CD4-positive, alpha-beta T cell treated with Interleukin-15 for 1 hour (primary cell): Measurements from ENCODE around the gene TJP1.
"Not testable (repeated sequence)": the region's sequence is repeated elsewhere in the genome, so short reads cannot be mapped to it uniquely, and the experiment has no call there.

Source experiments
- DNase-seq: peaks from one replicate; pipeline ENCODE4 v3.0.0-alpha.2; 2020

TJP1 gene

DNA sequence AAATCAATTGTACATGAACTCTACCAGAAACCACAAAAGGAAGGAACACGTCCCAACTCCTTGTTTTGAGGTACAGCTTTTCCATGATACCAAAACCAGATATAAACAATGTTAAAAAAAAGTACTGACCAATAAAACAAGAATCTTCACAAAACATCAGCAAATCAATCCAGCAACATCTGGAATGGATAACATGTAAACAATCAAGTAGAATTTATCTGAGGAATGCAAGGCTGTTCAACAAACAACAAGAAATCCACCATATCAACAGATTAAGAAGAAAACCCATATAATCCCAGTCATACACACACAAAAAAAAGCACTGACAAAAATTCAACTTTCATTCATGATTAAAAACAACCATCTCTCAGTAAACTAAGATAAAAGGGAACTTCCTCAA lies 26.7 kb downstream of the TJP1 start:
- DNase-seq = no peak

DNA sequence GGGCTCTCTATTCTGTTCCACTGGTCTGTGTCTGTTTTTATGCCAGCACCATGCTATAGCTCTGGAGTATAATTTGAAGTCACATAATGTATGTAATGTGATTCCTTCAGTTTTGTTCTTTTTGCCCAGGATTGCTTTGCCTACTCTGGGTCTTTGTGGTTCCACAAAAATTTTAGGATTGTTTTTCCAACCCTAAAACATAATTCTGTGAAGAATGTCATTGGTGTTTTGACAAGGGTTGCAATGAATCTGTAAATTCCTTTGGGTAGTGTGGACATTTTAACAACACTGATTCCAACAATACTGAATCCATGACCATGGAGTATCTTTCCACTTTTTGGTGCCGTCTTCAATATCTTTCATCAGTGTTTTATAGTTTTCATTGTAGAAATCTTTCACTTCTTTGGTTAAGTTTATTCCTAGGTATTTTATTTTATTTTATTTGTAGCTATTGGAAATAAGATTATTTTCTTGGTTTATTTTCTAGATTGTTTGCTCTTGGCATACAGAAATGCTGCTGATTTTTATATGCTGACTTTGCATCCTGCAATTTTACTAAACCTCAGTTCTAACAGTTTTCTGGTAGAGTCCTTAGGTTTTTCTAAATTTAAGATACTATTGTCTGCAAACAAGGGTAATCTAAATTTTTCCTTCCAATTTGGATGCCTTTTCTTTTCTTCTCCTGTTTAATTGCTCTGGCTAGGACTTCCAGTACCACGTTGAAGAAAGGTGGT lies 29.7 kb downstream of the TJP1 start:
- DNase-seq = no peak

DNA sequence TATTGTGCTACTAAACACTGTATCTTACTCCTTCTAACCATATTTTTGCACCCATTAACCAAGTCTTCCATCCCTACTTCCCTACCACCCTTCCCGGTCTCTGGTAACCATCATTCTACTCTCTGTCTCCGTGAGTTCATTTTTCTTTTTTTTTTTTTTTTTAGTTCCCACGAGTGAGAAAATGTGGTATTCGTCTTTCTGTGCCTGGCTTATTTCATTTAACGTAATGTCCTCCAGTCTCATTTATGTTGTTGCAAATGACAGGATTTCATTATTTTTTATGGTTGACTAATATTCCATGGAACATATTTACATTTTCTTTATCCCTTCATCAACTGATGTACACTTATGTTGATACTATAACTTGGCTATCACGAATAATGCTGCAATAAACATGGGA lies 31.7 kb downstream of the TJP1 start:
- DNase-seq = no peak

GRCh38 chr15:29789871-29790270 lies 32.4 kb downstream of the TJP1 start:
- DNase-seq = no peak

DNA sequence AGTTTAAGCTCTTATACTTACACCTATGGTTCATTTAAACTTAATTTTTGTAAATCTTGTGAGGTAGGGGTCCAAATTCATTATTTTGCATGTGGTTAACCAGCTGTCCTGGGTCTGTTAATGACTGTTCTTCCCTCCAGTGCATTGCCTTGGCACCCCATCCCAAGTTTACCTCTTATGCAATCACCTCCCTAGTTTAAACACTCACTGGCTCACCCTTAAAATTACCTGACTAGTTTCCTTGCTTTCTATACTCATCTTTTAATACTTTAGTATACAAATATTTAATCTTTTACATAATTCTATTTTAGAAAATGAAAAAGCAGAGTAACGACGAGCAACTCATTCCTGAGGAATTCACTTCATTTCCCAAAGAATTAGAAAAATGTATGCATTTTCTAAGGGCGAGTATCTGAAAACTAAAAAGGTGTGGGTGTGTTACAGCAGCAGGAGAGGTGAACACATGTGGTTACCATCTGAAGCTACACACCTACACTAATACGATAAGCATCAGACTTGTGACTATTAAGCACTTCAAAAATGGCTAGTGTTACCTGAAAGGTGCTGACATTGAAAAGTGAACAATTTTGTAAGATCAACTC lies 33.7 kb downstream of the TJP1 start:
- no peak for DNase-seq

- DNase-seq = no peak
Measured at GRCh38 chr15:29787767-29788166, 34.5 kb downstream of the TJP1 start.

- no peak for DNase-seq
Measured at GRCh38 chr15:29785642-29786041, 36.6 kb downstream of the TJP1 start.

GRCh38 chr15:29785136-29785535 lies 37.1 kb downstream of the TJP1 start:
- no peak for DNase-seq

DNA sequence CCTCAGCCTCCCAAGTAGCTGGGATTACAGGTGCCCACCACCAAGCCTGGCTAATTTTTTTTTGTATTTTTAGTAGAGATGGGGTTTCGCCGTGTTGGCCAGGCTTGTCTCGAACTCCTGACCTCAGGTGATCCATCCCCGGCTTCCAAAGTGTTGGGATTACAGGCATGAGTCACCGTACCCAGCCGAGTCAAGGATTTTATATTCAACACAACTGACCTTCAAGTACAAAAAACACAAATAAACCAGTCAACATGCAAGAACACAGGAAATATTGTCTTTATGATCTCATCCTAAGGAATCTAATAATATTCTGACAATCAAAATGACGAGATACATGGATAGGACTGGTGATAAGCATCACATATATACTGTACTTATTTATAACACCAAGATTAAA lies 37.9 kb downstream of the TJP1 start:
- DNase-seq = no peak

- DNase-seq = not testable (repeated sequence)
Measured at GRCh38 chr15:29782816-29783215, 39.5 kb downstream of the TJP1 start.

DNA sequence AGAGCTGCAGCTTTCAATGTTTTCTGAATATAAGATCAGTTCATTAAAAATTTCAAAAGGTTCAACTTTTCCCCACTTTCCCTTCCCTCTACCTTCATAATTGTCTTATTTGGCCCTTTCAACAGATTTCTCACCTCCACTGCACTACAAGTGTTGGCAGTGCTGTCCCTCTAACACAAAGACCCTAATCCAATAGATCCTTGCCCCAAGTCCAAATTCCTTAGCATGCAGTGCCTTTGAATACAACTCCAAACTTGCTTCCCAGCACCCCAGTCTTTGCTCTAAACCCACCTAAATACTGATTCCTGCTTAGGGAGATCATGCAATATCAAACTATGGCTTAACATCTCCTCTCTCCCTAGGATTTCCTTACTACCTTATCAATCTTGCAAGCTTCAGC lies 43.9 kb downstream of the TJP1 start:
- DNase-seq = no peak

DNA sequence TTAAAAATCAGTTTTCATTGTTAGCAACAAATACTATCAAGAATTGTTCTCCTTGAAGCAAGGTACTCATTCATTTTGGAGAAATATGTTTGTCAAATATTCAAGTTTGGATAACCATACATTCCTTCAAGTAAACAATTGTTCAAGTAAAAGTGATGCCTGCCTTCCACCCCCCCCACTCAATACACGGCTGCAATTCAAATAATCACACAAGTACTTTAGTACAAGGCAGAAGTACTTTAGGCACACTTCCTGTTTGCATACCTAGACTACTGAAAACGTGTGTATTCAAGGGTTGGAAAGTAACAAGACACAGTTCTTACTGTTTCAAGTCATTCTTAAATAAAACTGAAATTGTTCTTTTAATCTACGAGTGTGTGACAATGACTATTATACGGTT lies 45.4 kb downstream of the TJP1 start:
- DNase-seq = no peak

DNA sequence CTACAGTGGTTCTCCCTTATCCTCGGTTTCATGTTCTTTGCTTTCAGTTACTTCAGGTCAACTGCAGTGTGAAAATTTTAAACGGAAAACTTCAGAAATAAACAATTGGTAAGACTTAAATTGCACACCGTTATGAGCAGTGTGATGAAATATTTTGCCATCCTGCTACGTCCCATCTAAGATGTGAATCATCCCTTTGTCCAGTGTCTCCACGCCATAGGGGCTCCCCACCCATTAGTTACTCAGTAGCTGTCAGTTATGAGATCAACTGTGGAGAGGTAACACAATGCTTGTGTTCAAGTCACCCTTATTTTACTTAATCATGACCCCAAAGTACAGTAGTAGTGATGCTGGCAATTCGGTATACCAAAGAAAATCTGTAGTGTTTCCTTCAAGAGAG lies 47.4 kb downstream of the TJP1 start:
- DNase-seq = no peak

DNA sequence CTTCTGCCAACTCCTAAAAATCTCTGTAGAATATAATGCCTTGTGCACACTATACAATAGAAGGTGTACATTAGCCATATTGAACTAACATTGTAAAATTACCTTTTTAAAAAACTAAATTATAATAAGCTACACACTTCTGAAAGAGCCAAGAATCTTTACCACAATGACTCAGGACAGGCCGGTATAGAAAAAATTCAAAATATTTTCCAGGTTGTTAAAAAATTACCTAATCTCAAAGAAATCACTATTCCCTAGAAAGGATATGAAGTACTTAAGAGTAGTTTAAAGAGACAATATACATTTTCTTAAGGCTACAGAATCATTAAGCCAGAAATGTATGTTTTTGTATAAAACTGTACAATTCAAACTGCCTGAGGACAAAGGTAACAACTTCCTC lies 48.5 kb downstream of the TJP1 start:
- no peak for DNase-seq

GRCh38 chr15:29773000-29773399 lies 49.3 kb downstream of the TJP1 start:
- DNase-seq = no peak

- no peak for DNase-seq
Measured at GRCh38 chr15:29770796-29771195, 51.5 kb downstream of the TJP1 start.

DNA sequence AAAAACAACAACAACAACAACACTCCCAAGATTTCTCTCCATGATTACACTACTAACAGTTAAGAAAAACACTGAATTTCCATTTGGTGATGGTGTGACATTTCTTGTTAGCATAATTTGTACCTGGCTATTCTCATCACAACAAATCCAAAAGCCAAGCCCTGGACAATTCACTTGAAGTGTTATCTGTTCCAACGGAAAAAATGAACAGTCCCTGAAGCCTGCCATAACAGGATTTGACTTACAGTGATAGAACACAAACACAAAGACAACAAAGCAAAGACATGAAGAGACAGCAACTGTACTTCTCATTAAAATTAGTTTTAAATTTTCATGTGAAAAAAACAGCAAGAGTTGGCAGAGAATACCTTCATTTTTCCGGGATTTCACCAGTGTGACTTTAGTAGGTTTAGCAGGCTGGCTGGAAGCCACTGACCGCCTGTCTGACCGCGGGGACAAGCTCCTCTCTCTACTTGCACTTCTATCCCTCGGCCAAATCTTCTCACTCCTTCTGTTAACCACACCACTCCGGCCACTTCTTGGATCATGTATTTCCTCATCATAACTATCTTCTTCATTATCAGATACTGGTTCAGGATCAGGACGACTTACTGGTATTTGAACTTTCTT lies 56.3 kb downstream of the TJP1 start:
- no peak for DNase-seq

- no peak for DNase-seq
Measured at GRCh38 chr15:29765234-29765841, 56.9 kb downstream of the TJP1 start.

- DNase-seq = no peak
Measured at GRCh38 chr15:29759596-29759995, 62.7 kb downstream of the TJP1 start.

GRCh38 chr15:29756358-29757267 lies 65.7 kb downstream of the TJP1 start:
- DNase-seq = no peak

DNA sequence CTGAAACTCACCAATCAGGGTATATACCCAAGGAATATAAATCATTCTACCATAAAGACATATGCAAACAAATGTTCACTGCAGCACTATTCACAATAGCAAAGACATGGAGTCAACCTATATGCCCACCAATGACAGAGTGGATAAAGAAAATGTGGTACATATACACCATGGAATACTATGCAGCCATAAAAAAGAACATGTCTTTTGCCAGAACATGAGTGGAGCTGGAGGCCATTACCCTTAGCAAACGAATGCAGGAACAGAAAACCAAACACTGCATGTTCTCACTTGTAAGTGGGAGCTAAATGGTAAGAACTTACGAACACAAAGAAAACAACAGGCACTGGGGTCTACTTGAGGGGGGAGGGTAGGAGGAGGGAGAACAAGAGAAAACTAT lies 68.3 kb downstream of the TJP1 start:
- not testable (repeated sequence) for DNase-seq

- no peak for DNase-seq
Measured at GRCh38 chr15:29753506-29753905, 68.8 kb downstream of the TJP1 start.

- no peak for DNase-seq
Measured at GRCh38 chr15:29750754-29751153, 71.5 kb downstream of the TJP1 start.
